ENCODE results near the gene ARHGAP27. TPM values are rescaled to one million over a fixed set of nuclear protein-coding genes. Genes with fewer than 3 reads are reported as not detected.

ARHGAP27 gene
- total and polyA plus RNA-seq, 2 of the 4 experiments (the other 2 are of a cell fraction) = under 0.01 to 0.89 TPM

- 20% methylated on average over 1 of the region's 18 CpGs; no CpG with 5 or more reads in 1 of the 2 experiments for WGBS, 2 experiments (ENCODE audit: extremely low coverage in 2 of 2, insufficient read length in 1 of 2)
- intact Hi-C loops (cut with micrococcal nuclease) = loop anchor here (1.0 to 10.0 kb wide), 3 partner anchors 30 to 429 kb away; no protein-coding TSS in a partner anchor
- TF ChIP-seq RCOR1 (IDR thresholded peaks at IDR 0.05; ENCODE audit: insufficient replicate concordance, low read length) (no peak), BHLHE40 (IDR thresholded peaks at IDR 0.05; ENCODE audit: low read depth, low read length) (no peak), CTCF (conservative IDR thresholded peaks at IDR 0.05; ENCODE audit: low read depth, low read length) (peak; percentile 59), CEBPB (IDR thresholded peaks at IDR 0.05; ENCODE audit: low read depth, low read length) (no peak), CHD1 (IDR thresholded peaks at IDR 0.05; ENCODE audit: low read depth, low read length) (no peak), RAD21 (IDR thresholded peaks at IDR 0.05; ENCODE audit: low read length) (peak; percentile 62), ELK1 (IDR thresholded peaks at IDR 0.05; ENCODE audit: borderline replicate concordance, low read depth, low read length) (no peak), POLR2A (IDR thresholded peaks at IDR 0.05; ENCODE audit: low read depth, low read length) (no peak), NFE2L2 (IDR thresholded peaks at IDR 0.05; ENCODE audit: low read depth, low read length) (no peak), MAZ (IDR thresholded peaks at IDR 0.05; ENCODE audit: borderline replicate concordance, low read depth, low read length) (no peak; the same call in 1 of the 2 replicates), USF2 (IDR thresholded peaks at IDR 0.05; ENCODE audit: low read depth, low read length) (no peak), FOS (IDR thresholded peaks at IDR 0.05; ENCODE audit: low read depth, low read length) (no peak), RFX5 (IDR thresholded peaks at IDR 0.05; ENCODE audit: low read depth, low read length) (no peak), SMC3 (IDR thresholded peaks at IDR 0.05; ENCODE audit: low read depth, low read length) (peak; percentile 70)
These were observed 7.3 kb downstream of the ARHGAP27 start for GRCh38 chr17:45425125-45425983.

More at GRCh38 chr17:45425125-45425983, 7.3 kb downstream of the ARHGAP27 start:
- Histone ChIP-seq H3K4ac (ENCODE audit: low read depth, low read length) (no peak overlapping the region), H3K56ac (ENCODE audit: extremely low read depth, insufficient read depth, low read length) (no peak overlapping the region), H4K5ac (ENCODE audit: low read depth, low read length) (no peak overlapping the region), H3K27ac (ENCODE audit: insufficient read depth, low read length) (no peak overlapping the region), H2BK120ac (ENCODE audit: low read depth, low read length) (no peak overlapping the region), H3K27me3 (ENCODE audit: control insufficient read depth, insufficient read depth, low read length) (peaks cover 34% of the 10 kb centered on the region), H3K14ac (replicated peaks; ENCODE audit: low read depth, low read length) (no peak overlapping the region), H3K18ac (ENCODE audit: low read depth, low read length) (no peak overlapping the region), H3K79me1 (ENCODE audit: low read depth in 1 of 2, low read length in 2 of 2) (no peaks in the 10 kb centered on the region), H2AFZ (replicated peaks; ENCODE audit: low read length, poor library complexity) (peak overlapping the region; percentile 77), H3K23ac (ENCODE audit: low read depth, low read length) (no peak overlapping the region), H2AK9ac (replicated peaks; ENCODE audit: low read depth, low read length, poor library complexity) (no peak overlapping the region), H3K4me3 (ENCODE audit: insufficient read depth, low read depth, low read length) (no peak overlapping the region), H4K8ac (ENCODE audit: low read depth in 2 of 2, low read length in 2 of 2) (no peak overlapping the region), H3K4me1 (ENCODE audit: control insufficient read depth, insufficient read depth, low read length) (no peaks in the 10 kb centered on the region), H3K36me3 (ENCODE audit: control insufficient read depth, insufficient read depth, low read length) (no peaks in the 10 kb centered on the region), H2BK15ac (ENCODE audit: low read depth, low read length) (no peak overlapping the region), H2AK5ac (ENCODE audit: low read depth, low read length) (no peak overlapping the region), H2BK20ac (ENCODE audit: low read depth, low read length) (no peak overlapping the region), H3K9me1 (ENCODE audit: insufficient read depth, low read length) (no peaks in the 10 kb centered on the region), H2BK5ac (ENCODE audit: low read depth, low read length, poor library complexity, severe bottlenecking) (no peak overlapping the region), H3K9me3 (ENCODE audit: control insufficient read depth, insufficient read depth, low read length) (0 out of 2 replicates have a peak, but pooled peaks cover 2% of the 10 kb centered on the region), H4K91ac (ENCODE audit: insufficient read depth, low read depth, low read length) (no peak overlapping the region), H3K9ac (ENCODE audit: low read depth, low read length) (no peak overlapping the region), H4K20me1 (ENCODE audit: insufficient read depth, low read length) (peaks cover 15% of the 10 kb centered on the region; the same call in 1 of the 2 replicates), H3K4me2 (ENCODE audit: low read depth, low read length) (no peak overlapping the region)
- ChIA-PET POLR2A (ENCODE audit: unreplicated experiment) (no interaction called here), CTCF (interaction anchor here (0.6 kb wide), 1 partner anchor 552 kb away, joined by 7 read pairs; no protein-coding TSS in a partner anchor)
- no TSS peak for BruUV-seq (replicated peaks)
- peak; percentile 87 for ATAC-seq (ENCODE audit: low read depth)
- in situ Hi-C loops (cut with MboI; ENCODE audit: low sequenced_read_pairs) (no loop called here), dilution Hi-C loops (cut with HindIII; ENCODE audit: low sequenced_read_pairs, unreplicated experiment) (no loop called here)
- peak; percentile 74 for DNase-seq

All from IMR-90 (cell line).